Ramos (cell line): Measurements from ENCODE around the gene MELTF.

Experiments used
- in situ Hi-C: fragments of 300-500 bp; cut with MboI; formaldehyde crosslinking; loops from one replicate; pipeline ENCODE4 v1.14.3; 2022; ENCODE audit warnings: low sequenced_read_pairs; ENCODE audit not compliant: unreplicated experiment

The MELTF gene

GRCh38 chr3:196998966-196999760 lies 30.5 kb downstream of the MELTF start:
- in situ Hi-C loops = no loop called here

GRCh38 chr3:196997311-196997710 lies 32.3 kb downstream of the MELTF start:
- in situ Hi-C loops = no loop called here

- in situ Hi-C loops = no loop called here
Measured at GRCh38 chr3:196996454-196997265, 33.0 kb downstream of the MELTF start.

GRCh38 chr3:196995646-196996355 lies 33.8 kb downstream of the MELTF start:
- in situ Hi-C loops = no loop called here

- in situ Hi-C loops = no loop called here
Measured at GRCh38 chr3:196995027-196995426, 34.6 kb downstream of the MELTF start.

- in situ Hi-C loops = no loop called here
Measured at GRCh38 chr3:196994056-196994455, 35.6 kb downstream of the MELTF start.

- in situ Hi-C loops = no loop called here
Measured at GRCh38 chr3:196992461-196993065, 37.1 kb downstream of the MELTF start.

- in situ Hi-C loops = no loop called here
Measured at GRCh38 chr3:196991581-196992460, 37.8 kb downstream of the MELTF start.

- in situ Hi-C loops = no loop called here
Measured at GRCh38 chr3:196990601-196991007, 39.0 kb downstream of the MELTF start.

GRCh38 chr3:196989721-196990262 lies 39.8 kb downstream of the MELTF start:
- in situ Hi-C loops = no loop called here

GRCh38 chr3:196988241-196989029 lies 41.2 kb downstream of the MELTF start:
- in situ Hi-C loops = no loop called here

- in situ Hi-C loops = no loop called here
Measured at GRCh38 chr3:196987022-196987421, 42.6 kb downstream of the MELTF start.

GRCh38 chr3:196985954-196986885 lies 43.4 kb downstream of the MELTF start:
- in situ Hi-C loops = no loop called here

GRCh38 chr3:196985298-196985697 lies 44.3 kb downstream of the MELTF start:
- in situ Hi-C loops = no loop called here

GRCh38 chr3:196983186-196983585 lies 46.4 kb downstream of the MELTF start:
- in situ Hi-C loops = no loop called here

GRCh38 chr3:196981657-196982056 lies 48.0 kb downstream of the MELTF start:
- in situ Hi-C loops = no loop called here

GRCh38 chr3:196979545-196979944 lies 50.1 kb downstream of the MELTF start:
- in situ Hi-C loops = no loop called here
